Stimulated activated CD8-positive, alpha-beta memory T cell treated with anti-CD3 and anti-CD28 coated beads, Interleukin-15, amount 100 ng/mL, for 4 hours (primary cell): Measurements from ENCODE around the gene CDC42EP5.

Experiments
- DNase-seq, 2 donors: peaks; one replicate each; pipeline ENCODE4 v3.0.0-alpha.2; 2020; ENCODE audit warnings: low read depth in 2 of 2

The CDC42EP5 gene

GRCh38 chr19:54427586-54427985, 45.5 kb downstream of the CDC42EP5 start:
- no peak for DNase-seq

GRCh38 chr19:54426291-54426931, 46.7 kb downstream of the CDC42EP5 start:
- no peak for DNase-seq

GRCh38 chr19:54425382-54425723, 47.7 kb downstream of the CDC42EP5 start:
- no peak for DNase-seq

- no peak for DNase-seq
These were observed 48.3 kb downstream of the CDC42EP5 start for GRCh38 chr19:54424660-54425381.

GRCh38 chr19:54424201-54424600, 48.9 kb downstream of the CDC42EP5 start:
- DNase-seq: no peak

- no peak for DNase-seq
These were observed 51.0 kb downstream of the CDC42EP5 start for GRCh38 chr19:54422136-54422535.

GRCh38 chr19:54421521-54421920, 51.6 kb downstream of the CDC42EP5 start:
- DNase-seq: no peak

- no peak for DNase-seq
These were observed 52.0 kb downstream of the CDC42EP5 start for GRCh38 chr19:54421169-54421516.

- DNase-seq: no peak
These were observed 52.5 kb downstream of the CDC42EP5 start for GRCh38 chr19:54420383-54421168.

- no peak for DNase-seq
These were observed 53.1 kb downstream of the CDC42EP5 start for GRCh38 chr19:54420068-54420382.

- DNase-seq: no peak
These were observed 53.9 kb downstream of the CDC42EP5 start for GRCh38 chr19:54418930-54419800.

GRCh38 chr19:54418030-54418929, 54.8 kb downstream of the CDC42EP5 start:
- no peak for DNase-seq

GRCh38 chr19:54416695-54417491, 56.2 kb downstream of the CDC42EP5 start:
- DNase-seq: no peak

GRCh38 chr19:54415901-54416673, 57.0 kb downstream of the CDC42EP5 start:
- DNase-seq: no peak

GRCh38 chr19:54415208-54415900, 57.7 kb downstream of the CDC42EP5 start, which contains the start of gene TTYH1:
Gene TTYH1, plus strand, starts transcription at chr19:54415464. Its CDS starts 89 bp downstream, at chr19:54415553.
- no peak for DNase-seq
